Fibroblast of lung (primary cell): ENCODE measurements around the gene NME2. TPM values are rescaled to one million over a fixed set of nuclear protein-coding genes. Genes with fewer than 3 reads are reported as not detected.

Source experiments
- DNase-seq, 2 donors: peaks; one replicate each; pipeline versions ENCODE4 v3.0.0 to v3.0.0-alpha.2; 2010; ENCODE audit warnings: low read depth in 2 of 2
- H2AFZ ChIP-seq: 2 replicates; pipeline ENCODE4 v1.5.1; 2012; ENCODE audit warnings: low read length, control low read depth, inconsistent platforms
- H3K27ac ChIP-seq: 2 replicates; pipeline ENCODE4 v1.5.1; 2011; ENCODE audit warnings: low read length, control low read depth; ENCODE audit not compliant: insufficient read depth
- H3K27me3 ChIP-seq: 2 replicates; pipeline ENCODE4 v1.5.1; 2011; ENCODE audit warnings: mild to moderate bottlenecking, low read length; ENCODE audit not compliant: control insufficient read depth, insufficient read depth
- H3K36me3 ChIP-seq: 2 replicates; pipeline ENCODE4 v1.5.1; 2011; ENCODE audit warnings: low read length; ENCODE audit not compliant: control insufficient read depth, insufficient read depth
- H3K4me1 ChIP-seq: 2 replicates; pipeline ENCODE4 v1.5.1; 2011; ENCODE audit warnings: low read length; ENCODE audit not compliant: control insufficient read depth, insufficient read depth; ENCODE audit errors: extremely low read depth
- H3K4me2 ChIP-seq: 2 replicates; pipeline ENCODE4 v1.5.1; 2011; ENCODE audit warnings: low read length, control low read depth; ENCODE audit not compliant: insufficient read depth; ENCODE audit errors: extremely low read depth
- H3K4me3 ChIP-seq, 4 experiments: fragments of 200-600 bp in 1 of 4; sonication (generic) in 1 of 4; replicated peaks in 1 of 4; 2 replicates each; pipeline ENCODE4 v1.5.1; 2011 to 2016; ENCODE audit warnings: low read length in 4 of 4, low read depth in 3 of 4, mild to moderate bottlenecking in 3 of 4, control low read depth in 2 of 4, inconsistent platforms in 1 of 4, mixed read lengths in 1 of 4; ENCODE audit not compliant: insufficient read depth in 1 of 4; ENCODE audit errors: control extremely low read depth in 1 of 4
- H3K79me2 ChIP-seq: 2 replicates; pipeline ENCODE4 v1.5.1; 2012; ENCODE audit warnings: mild to moderate bottlenecking, low read length, inconsistent platforms; ENCODE audit not compliant: control insufficient read depth, insufficient read depth
- H3K9ac ChIP-seq: 2 replicates; pipeline ENCODE4 v1.5.1; 2011; ENCODE audit warnings: mild to moderate bottlenecking, low read length, control low read depth; ENCODE audit not compliant: insufficient read depth
- H3K9me3 ChIP-seq: 2 replicates; pipeline ENCODE4 v1.5.1; 2012; ENCODE audit warnings: low read depth, low read length; ENCODE audit not compliant: control insufficient read depth, insufficient read depth
- H4K20me1 ChIP-seq: 2 replicates; pipeline ENCODE4 v1.5.1; 2011; ENCODE audit warnings: low read length; ENCODE audit not compliant: control insufficient read depth, insufficient read depth; ENCODE audit errors: extremely low read depth
- CTCF ChIP-seq, 2 donors: IDR thresholded peaks in 1 of 2; conservative IDR thresholded peaks in 1 of 2; 1 replicate in 1 of 2; 2 replicates in 1 of 2; pipeline ENCODE4 v1.5.1; 2011 to 2012; ENCODE audit warnings: low read length in 2 of 2, control low read depth in 1 of 2, inconsistent platforms in 1 of 2, low read depth in 1 of 2, mild to moderate bottlenecking in 1 of 2
- EZH2 ChIP-seq: IDR thresholded peaks from 2 replicates; pipeline ENCODE4 v1.5.1; 2012; ENCODE audit warnings: low read length, control low read depth, mild to moderate bottlenecking; ENCODE audit errors: missing control alignments
- polyA plus RNA-seq, 2 donors: library from polyadenylated mRNA; depleted of rRNA in 1 of 2; stranded (reverse) in 1 of 2; unstranded in 1 of 2; fragments of >200 nt; gene quantifications; 2 replicates each; pipeline ENCODE4 v1.2.1, GENCODE V29; 2011 to 2012; ENCODE audit warnings: missing spikeins in 1 of 2
- total RNA-seq: library from RNA; depleted of rRNA; stranded (reverse); fragments of >200 nt; gene quantifications from 2 replicates; pipeline ENCODE4 v1.2.1, GENCODE V29; 2014

Gene NME2
- total and polyA plus RNA-seq, 2 donors (not counting 1 experiment from before 2014, with no cell fraction given), result 605 to 799 TPM

DNA sequence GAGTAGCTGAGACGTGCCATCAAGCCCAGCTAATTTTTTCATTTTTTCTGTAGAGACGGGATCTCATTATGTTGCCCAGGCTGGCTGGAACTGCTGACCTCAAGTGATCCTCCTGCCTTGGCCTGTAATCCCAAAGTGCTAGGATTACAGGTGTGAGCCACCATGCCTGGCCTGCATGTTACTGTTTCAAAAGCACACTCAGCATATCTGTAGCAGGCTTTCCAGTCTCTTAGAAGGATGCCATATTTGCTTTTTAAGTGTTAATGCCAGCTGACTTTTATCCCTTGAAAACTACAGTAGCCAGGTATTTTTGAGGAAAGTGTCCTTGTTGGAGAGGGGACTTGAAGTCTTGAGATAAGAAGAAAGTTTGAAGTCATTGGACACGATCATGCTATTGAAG lies 30.3 kb upstream of the NME2 start:
- H3K4me1 ChIP-seq, result no peaks in the 10 kb centered on the region
- H3K27ac ChIP-seq, result no peak overlapping the region
- H4K20me1 ChIP-seq, result no peaks in the 10 kb centered on the region
- H3K36me3 ChIP-seq, result no peaks in the 10 kb centered on the region
- no peaks in the 10 kb centered on the region for H3K27me3 ChIP-seq
- H3K9me3 ChIP-seq, result no peaks in the 10 kb centered on the region
- no peak overlapping the region for H2AFZ ChIP-seq
- no peak for TF ChIP-seq CTCF (conservative IDR thresholded peaks at IDR 0.05 in 1 of 2, IDR thresholded peaks at IDR 0.05 in 1 of 2; ENCODE audit: low read depth in 1 of 2, low read length in 2 of 2)
- TF ChIP-seq EZH2, result no peak
- H3K4me2 ChIP-seq, result no peak overlapping the region
- H3K9ac ChIP-seq, result no peak overlapping the region
- DNase-seq, result no peak
- no peaks in the 10 kb centered on the region for H3K79me2 ChIP-seq
- H3K4me3 ChIP-seq, result no peak overlapping the region

GRCh38 chr17:51142597-51142996 lies 23.6 kb upstream of the NME2 start:
- Histone ChIP-seq H3K27ac (no peak overlapping the region), H3K9me3 (no peaks in the 10 kb centered on the region), H3K79me2 (no peaks in the 10 kb centered on the region), H3K4me3 (no peak overlapping the region), H3K36me3 (no peaks in the 10 kb centered on the region), H3K4me1 (no peaks in the 10 kb centered on the region), H2AFZ (no peak overlapping the region), H3K4me2 (no peak overlapping the region), H3K27me3 (no peaks in the 10 kb centered on the region), H3K9ac (no peak overlapping the region), H4K20me1 (no peaks in the 10 kb centered on the region)
- TF ChIP-seq EZH2 (no peak), CTCF (conservative IDR thresholded peaks at IDR 0.05 in 1 of 2, IDR thresholded peaks at IDR 0.05 in 1 of 2; ENCODE audit: low read depth in 1 of 2, low read length in 2 of 2) (no peak)
- no peak for DNase-seq

DNA sequence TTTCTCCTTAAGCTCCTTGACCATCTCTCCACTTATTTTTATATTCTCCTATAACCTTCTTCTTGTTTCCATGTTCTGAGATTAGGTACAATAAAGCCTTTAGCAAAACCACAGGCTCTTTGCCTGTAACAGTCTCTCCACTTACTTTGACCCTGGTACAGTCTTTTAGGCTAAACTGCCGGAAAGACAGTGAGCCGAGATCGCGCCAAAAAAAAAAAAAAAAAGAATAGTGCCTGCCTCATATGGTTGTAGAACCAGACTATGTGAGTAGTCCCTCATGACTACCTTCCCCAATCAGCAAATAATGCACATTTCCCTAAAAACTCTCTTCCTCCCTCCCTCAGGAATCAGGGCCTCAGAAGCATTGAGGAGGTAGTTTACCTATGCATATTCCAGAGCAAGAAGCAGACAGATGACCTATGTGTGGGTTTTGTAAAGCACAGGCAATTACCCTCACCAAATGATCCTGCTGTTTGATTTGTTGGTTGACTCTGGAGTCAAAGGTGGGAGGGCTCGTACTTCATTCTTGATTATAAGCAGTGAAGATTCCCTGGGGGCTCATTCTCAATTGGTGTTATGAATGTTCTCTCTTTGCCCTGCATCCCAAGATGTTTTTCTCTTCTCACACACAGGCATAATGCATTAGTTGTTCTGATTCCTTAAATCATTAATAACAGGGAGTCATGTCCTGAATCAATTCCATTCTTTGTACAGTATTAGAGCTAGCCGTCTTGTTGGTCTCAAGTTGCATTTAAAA lies 21.8 kb upstream of the NME2 start:
- no peaks in the 10 kb centered on the region for H3K4me1 ChIP-seq
- no peak overlapping the region for H3K27ac ChIP-seq
- no peaks in the 10 kb centered on the region for H3K79me2 ChIP-seq
- no peak overlapping the region for H2AFZ ChIP-seq
- no peaks in the 10 kb centered on the region for H4K20me1 ChIP-seq
- TF ChIP-seq EZH2 (no peak), CTCF (conservative IDR thresholded peaks at IDR 0.05 in 1 of 2, IDR thresholded peaks at IDR 0.05 in 1 of 2; ENCODE audit: low read depth in 1 of 2, low read length in 2 of 2) (no peak)
- no peak for DNase-seq
- no peaks in the 10 kb centered on the region for H3K27me3 ChIP-seq
- H3K4me3 ChIP-seq, result no peak overlapping the region
- no peak overlapping the region for H3K9ac ChIP-seq
- H3K36me3 ChIP-seq, result no peaks in the 10 kb centered on the region
- no peaks in the 10 kb centered on the region for H3K9me3 ChIP-seq
- H3K4me2 ChIP-seq, result no peak overlapping the region
